ENCODE data around the gene PLD6.
"Not testable (repeated sequence)": the region's sequence is repeated elsewhere in the genome, so short reads cannot be mapped to it uniquely, and the experiment has no call there.

The PLD6 gene

DNA sequence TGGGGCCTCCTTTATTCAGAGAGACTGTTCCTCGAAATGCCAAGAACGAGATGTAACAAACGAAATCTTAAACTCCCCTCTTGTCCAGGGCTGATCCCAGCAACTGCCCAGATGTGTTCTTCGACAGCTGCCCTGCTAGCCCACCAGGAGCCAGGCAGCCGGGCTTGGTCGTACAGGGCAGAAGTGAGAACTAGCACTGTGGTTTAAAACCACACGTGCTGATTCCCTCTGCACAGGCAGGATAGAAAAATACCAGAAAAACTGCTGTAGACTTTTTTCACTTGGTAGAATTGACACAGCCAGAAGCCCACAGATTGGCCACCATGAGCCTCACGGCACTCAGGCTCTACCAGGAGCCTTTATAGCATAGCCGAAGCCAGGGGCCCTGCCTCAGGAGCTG lies 33.1 kb downstream of the PLD6 start:
- no peak for DNase-seq

DNA sequence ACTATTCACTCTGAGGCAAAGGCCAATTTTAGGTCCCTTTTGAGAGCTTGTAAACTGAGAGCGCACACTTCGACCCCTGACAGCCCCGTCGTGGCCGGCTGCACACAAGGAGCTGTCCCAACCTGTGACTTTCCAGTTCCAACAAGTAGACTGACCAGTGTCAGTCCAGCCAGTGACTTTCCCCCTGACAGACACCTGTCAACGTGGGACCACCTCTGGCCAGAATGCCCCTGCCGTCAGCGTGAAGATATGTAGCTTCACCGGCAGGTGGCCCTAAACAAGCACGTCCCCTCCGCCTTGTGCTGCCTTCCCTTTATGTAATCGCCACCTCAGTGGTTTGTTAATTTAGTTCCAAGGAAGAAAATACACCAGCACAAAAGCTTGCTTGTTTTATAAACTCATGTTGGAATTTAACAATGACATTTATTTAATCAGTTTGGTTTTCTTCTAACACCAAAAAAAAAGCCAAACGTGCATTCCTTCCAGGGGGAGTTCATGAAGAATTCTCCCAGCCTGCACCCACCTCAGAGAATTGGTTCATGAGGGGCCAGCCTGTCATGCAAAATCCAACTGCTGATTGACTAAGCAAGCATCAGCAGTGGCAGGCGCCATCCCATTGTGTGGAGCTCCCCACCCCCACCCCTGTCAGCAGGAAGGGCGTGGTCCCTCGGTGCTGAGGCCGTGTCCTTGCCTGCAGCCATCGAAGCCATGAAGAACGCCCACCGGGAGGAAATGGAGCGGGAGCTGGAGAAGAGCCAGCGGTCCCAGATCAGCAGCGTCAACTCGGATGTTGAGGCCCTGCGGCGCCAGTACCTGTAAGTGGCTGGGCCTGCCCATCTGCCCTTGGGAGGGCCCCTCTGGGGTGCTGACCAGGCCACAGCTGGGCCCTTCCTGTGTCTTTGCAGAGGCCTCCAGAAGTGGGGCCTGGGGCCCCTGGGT lies 33.9 kb downstream of the PLD6 start:
- DNase-seq = no peak

DNA sequence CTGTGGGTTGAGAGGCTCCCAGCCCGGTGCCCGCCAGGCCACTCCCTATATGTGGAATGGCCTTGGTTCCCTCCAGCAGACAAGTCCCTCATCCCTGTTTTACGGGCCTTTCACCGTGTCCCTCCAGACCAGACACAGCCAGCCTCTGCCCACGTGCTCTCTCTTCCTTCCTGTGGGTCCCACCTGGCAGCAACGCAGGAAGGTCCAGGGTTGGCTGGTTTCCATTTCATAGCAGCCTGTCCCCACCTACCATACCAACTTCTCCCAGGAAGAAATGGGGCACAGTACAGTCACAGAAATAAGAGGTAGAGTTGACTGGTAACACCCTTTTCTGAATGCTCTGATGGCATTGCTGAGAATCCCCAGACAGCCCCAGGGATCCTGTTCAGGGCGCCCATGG lies 34.9 kb downstream of the PLD6 start:
- DNase-seq = no peak

DNA sequence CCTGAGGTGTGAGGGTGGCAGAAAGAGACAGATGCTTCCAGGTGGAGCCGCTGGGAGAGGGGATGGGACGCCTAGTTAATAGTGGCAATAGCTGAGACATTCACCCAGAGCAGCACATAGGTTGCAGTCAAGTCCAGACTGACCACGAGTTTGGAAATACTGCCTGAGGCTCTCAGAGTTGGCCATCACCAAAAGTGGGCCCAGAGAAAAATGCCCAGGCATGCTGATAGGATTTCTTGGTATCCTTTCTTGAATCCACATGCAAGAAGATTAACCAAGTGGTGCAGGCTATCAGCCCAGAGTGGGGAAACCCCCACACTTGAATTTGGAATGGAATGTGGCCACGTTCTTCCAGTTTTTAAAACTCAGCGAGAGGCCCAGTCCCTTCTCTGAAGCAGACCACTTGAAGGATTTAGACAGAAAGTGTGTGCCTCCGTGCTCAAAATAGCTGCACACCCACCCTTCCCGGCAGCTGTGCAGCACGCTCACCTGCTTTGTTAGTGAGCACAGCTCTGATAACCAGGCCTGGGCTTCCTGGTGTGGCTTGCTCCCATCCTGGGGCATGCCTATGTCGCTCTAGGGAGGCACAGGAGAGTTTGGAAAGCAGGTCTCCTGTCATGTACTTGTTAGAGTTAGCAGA lies 35.7 kb downstream of the PLD6 start:
- peak; percentile 38 for DNase-seq

DNA sequence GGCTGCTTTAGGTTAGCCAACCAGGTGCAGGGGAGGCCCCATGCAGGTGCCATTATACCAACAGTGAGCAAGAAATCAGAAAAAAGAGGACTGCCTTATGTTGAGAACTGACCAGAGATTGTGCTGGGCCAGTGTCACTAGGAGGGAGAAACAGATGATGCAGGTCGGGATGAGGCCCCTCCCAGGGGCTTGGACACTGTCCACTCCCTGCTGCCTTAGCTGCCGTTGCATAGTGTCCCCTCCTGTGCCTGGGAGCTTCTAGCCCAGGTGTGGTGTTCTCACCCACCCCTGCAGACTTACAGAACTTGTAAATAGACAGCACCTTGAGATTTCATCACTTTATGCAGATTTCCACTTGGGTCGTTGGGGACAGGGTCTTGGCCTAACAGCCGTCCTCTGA lies 36.7 kb downstream of the PLD6 start:
- no peak for DNase-seq

DNA sequence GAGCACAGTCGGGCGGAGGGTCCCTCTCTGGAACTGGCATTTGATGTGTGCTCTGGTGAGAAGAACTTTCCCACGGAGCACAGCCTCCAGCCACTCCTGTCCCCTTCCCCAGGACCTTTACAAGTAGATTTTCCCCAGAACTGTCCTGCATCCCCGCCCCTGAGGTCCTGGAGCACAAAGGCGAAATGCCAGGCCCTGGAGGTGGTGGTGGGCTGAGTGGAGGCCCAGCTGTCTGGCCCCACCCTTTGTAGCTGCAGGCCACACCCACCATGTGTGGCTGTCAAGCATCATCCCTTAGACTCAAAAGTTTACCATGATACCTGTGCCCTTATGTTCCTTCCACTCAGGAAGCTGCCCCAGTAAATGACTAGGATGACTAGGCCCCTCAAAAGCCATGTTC lies 37.7 kb downstream of the PLD6 start:
- DNase-seq = no peak

DNA sequence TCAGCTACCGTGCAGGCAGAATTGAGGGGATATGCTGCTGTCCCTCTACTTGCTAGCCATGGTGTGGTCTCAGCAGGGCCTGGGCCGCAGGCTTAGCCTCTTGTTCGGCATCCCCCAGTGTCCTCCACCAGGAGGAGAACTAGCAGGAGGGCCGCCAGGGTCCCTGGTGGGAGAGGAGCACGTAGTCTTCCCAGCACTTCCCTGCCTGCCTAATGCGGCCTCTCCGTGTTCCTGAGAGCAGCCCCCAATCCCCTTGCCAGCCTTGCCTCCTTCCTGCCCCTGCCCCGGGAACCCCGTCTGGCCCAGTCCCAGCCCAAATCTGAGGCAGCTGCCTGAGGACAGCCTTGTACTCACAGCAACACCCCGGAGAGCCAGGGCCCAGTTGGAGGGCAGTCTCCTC lies 38.1 kb downstream of the PLD6 start:
- DNase-seq = no peak

DNA sequence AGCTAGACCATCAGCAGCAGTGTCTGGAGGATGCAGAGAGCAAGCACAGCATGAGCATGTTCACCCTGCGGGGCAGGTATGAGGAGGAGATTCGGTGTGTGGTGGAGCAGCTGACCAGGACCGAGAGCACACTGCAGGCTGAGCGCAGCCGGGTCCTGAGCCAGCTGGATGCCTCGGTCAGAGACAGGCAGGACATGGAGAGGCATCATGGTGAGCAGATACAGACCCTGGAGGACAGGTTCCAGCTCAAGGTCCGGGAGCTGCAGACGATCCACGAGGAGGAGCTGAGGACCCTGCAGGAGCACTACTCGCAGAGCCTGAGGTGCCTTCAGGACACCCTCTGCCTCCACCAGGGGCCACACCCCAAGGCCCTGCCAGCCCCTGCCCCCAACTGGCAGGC lies 38.8 kb downstream of the PLD6 start:
- DNase-seq = no peak

DNA sequence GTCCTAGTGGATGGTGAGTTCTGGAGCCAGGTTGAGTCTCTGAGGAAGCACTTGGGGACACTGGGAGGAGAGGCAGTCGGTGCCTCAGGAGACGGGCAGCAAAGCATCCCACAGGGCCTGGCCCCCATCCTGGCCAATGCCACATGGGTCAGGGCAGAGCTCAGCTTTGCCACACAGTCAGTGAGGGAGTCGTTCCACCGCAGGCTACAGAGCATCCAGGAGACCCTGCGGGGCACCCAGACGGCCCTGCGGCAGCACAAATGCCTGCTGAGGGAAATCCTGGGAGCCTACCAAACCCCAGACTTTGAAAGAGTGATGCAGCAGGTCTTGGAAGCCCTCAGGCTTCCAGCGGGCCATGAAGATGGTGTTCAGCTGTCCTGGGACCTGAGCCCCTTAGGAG lies 39.7 kb downstream of the PLD6 start:
- DNase-seq = no peak

DNA sequence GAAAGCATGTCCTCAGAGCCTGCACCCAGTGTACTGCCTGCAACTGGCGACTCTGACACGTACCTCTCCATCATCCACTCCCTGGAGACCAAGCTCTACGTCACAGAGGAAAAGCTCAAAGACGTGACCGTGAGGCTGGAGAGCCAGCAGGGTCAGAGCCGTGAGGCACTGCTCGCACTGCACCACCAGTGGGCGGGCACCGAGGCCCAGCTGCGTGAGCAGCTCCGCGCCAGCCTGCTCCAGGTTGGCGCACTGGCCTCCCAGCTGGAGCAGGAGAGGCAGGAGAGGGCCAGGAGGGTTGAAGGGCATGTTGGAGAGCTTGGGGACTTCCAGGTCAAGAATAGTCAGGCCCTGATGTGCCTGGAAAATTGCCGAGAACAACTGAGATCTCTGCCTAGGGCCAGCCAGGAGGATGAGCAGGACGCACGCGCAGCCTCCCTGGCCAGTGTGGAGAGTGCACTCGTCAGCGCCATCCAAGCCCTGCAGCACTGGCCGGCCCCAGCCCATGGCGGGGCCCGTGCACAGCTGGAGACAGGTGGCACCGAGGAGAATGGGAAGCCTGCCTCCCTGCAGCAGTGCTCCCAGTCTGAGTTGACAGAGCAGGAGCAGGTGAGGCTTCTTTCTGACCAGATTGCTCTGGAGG lies 40.3 kb downstream of the PLD6 start:
- no peak for DNase-seq

DNA sequence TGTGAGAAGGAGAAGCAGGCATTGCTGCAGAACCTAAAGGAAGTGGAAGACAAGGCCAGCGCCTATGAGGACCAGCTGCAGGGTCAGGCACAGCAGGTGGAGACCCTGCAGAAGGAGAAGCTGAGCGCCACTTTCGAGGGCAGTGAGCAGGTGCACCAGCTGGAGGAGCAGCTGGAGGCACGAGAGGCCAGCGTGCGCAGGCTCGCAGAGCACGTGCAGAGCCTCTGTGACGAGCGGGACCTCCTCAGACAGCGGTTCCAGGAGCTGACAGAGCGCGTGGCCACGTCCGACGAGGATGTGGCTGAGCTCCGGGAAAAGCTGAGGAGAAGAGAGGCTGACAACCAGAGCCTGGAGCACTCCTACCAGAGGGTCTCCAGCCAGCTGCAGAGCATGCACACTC lies 41.5 kb downstream of the PLD6 start:
- DNase-seq = no peak

DNA sequence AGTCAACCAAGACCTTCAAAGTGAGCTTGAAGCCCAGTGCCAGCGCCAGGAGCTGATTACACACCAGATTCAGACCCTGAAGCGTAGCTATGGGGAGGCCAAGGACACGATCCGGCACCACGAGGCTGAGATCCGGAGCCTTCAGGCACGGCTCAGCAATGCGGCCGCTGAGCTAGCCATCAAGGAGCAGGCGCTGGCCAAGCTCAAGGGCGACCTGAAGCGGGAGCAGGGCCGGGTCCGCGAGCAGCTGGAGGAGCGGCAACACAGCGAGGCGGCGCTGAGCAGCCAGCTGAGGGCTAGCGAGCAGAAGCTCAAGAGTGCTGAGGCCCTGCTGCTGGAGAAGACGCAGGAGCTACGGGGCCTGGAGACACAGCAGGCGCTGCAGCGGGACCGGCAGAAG lies 42.0 kb downstream of the PLD6 start:
- DNase-seq = no peak

DNA sequence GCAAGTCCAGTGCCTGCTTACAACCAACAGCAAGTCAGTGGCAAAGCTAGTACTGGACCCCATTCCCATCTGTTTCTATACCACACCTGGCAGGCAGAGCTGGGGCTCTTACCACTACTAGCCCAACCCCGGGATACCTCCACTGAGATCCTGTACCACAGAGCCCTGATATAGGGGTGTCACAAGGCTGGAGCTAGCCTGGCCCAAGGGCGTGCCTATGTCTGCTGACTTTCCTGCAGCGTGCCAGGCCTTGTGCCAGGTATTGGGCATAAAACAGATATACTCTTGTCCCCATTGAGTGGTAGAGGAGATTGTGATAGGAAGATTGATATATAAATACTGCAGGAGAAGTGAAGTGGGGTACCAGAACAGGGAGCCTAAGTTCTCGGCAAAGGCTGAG lies 44.4 kb downstream of the PLD6 start:
- DNase-seq = no peak

DNA sequence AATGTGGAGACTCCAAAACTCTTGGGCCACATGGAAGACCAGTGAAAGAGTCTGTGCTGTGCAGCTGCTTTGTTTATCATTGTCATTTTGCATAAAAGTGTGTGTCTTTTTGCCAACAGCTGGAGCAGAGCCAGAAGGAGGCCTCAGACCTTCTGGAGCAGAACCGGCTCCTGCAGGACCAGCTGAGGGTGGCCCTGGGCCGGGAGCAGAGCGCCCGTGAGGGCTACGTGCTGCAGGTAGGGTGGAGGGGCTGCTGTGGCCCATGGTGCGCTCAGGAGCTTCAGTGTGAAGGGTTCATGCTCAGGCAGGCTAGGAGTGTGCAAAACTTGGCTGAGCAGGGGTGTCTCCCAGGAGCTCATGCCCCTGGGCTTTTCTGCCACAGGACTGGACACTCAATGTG lies 45.0 kb downstream of the PLD6 start:
- no peak for DNase-seq

DNA sequence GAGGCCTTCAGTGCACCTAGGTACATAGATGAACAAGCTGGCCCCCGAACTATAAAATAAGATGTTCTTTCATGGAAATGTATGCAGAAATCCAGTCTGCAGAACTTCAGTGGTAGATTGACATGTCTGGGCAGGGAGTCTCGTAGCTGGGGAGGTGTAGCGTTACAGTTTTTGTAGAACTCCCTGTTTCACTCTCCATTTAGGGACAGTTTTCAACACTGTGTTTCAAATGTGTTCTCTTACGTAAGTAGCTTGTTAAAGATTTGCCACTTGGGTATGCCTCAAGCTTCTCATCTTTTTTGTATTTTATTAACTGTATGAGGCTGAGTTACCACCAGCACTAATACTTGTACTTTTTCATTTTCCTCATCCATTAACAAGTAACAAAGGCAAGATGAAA lies 46.6 kb downstream of the PLD6 start:
- no peak for DNase-seq

DNA sequence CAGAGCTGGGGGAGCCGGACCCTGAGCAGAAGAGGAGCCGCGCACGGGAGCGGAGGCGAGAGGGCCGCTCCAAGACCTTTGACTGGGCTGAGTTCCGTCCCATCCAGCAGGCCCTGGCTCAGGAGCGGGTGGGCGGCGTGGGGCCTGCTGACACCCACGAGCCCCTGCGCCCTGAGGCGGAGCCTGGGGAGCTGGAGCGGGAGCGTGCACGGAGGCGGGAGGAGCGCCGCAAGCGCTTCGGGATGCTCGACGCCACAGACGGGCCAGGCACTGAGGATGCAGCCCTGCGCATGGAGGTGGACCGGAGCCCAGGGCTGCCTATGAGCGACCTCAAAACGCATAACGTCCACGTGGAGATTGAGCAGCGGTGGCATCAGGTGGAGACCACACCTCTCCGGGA lies 47.6 kb downstream of the PLD6 start:
- not testable (repeated sequence) for DNase-seq

DNA sequence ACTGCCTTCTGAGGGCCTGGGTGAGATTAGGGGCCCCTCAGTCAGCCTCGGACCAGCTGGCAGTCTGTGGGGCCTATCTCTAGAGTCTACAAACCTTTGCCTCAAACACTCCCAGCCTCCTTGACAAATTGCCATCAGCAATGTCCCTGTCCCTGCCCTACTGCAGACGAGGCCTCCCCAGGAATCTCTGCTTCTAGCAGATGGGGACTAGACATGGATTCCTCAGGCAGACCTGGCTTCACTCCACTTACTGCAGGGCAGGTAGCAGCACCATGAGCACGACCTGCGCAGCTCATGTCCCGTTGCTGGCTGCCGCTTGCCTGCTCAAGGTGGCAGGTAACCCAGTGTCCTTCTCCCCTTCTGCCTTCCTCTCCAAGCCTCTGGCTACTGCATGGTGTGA lies 49.1 kb downstream of the PLD6 start:
- no peak for DNase-seq

DNA sequence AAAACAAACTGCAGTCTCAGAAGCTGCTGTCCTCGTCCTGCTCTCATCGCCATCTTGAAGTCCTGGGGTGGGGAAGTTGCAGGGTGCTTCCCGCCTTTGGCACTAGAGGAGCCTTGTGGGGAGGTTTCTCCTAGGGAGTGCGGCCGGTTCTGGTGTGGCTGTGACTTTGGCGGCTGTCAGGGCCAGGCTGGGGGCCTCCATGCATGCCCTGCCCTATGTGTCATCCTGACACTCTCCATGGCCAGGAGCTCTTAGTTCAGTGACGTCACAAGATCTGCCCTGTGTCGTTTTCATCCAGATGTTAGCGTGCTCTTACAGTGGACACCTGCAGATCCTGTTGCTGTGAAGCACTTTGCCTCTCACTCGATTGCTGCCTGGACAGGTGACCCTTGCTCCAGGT lies 49.6 kb downstream of the PLD6 start:
- DNase-seq = no peak

DNA sequence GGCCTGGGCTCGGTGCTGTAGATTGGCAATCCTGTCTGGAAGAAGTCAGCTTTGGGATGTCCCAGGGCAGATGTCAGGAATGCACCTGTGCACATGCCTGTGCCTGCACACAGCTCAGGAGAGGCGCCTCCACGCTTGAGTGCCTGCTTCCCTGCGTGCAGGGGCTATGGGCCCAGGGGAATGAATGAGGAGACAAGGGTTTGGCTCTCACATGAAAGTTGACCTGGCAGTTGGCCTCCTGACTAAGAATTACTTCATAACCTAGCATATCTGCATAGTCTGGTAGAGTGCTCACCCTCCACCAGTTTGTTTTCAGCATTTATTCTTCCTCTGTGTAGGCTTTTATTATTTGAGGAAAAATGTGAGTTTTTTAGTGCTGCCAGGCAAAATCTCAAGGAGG lies 50.0 kb downstream of the PLD6 start:
- DNase-seq = no peak

DNA sequence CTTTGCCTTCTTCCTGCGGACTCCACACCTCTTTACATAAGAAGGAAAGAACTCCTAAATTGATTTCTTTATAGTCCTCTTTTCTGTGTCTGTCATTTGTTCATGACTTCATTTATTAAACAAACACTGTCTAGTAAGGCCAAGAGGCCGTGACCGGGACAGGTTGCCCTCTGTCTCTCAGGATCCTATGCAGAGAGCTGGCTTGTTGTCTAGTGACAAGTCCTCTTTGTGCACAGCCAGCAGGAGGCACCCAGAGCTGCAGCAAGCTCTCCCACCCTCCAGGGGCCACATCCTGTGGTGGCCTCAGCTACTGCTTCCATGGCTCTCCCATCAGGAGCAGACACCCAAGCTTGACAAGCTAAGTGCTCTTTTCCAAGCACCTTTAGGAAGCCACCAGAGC lies 50.6 kb downstream of the PLD6 start:
- DNase-seq = no peak

DNA sequence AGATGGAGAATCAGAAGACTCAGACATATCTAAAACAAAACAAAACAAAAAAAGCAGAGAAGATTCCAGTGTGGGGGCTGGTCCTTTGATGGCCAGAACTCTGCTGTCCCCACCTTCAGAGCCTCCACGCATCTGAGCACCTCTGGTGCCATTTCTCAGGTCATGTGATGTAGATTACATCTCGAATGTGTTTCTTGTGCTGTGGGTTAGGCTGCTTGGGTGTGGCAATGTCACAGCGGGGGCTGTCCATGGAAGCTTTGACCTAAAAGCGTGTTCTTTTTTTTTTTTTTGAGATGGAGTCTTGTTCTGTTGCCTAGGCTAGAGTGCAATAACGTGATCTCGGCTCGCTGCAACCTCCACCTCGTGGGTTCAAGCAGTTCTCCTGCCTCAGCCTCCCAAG lies 51.2 kb downstream of the PLD6 start:
- DNase-seq = no peak

DNA sequence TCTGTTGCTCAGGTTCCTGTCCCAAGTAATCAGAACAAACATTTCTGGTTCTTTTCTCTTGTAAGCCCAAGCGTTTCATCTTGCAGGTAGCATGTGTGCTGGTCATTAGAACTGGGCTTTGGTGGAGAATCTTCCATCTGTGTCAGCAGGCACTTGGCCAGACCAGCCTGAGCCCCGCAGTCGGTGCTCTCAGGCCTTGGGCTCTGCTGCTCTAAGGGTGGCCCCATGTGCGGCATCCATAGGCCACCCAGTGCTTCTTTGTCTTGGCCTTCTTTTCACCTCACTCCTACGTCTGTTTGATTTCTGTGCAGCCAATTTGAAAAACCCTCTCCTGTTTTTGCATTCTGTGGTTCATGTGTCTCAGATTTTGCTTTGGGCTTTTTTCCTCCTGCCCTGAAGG lies 51.6 kb downstream of the PLD6 start:
- no peak for DNase-seq

DNA sequence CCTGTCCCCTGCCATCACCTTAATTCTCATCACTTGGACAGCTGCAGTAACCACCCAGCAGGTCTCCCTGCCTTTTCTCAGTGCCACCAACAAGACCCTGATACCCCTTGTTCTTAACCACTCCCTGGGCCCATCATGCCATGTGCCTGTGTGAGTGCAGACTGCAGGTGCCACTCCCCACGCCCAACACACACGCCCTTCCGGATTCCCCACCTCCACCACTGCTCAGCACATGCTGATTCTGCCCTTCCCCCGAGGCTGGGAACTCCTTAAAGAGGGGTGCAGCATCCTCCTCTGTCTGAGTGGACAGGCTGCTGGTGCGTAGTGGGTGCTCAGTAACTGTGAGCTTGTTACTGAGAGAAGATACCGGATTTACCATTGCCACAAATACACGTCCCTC lies 52.4 kb downstream of the PLD6 start:
- DNase-seq = no peak

DNA sequence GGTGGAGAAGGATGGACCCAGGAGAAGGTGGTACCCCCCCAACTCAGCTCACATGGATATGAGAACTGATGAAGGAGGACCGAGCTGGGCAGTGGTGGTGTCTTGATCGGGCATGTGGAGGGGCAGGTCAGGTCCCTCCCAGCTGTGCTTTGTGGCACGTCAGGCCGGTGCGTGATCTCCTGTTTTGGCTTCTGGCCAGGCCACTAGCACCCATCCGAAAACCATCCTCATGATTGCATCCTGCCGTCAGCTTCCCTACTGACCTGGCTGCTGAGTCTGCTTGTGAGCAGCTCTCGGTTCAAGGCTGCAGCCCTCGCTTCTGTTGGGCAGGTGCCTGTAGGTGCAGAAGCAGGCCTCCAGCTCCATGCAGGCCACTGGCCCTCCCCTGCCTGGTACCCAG lies 53.1 kb downstream of the PLD6 start:
- no peak for DNase-seq

Measured in NCI-H226 (cell line).